Activated naive CD4-positive, alpha-beta T cell treated with anti-CD3 and anti-CD28 coated beads for 36 hours (primary cell): ENCODE data around the gene GPR85. TPM values are rescaled to one million over a fixed set of nuclear protein-coding genes. Genes with fewer than 3 reads are reported as not detected.

ENCODE experiments used
- CTCF ChIA-PET: fragments of 350-600 bp; sonication (Branson Sonifier 250); formaldehyde crosslinking; loops from one replicate; lab custom pipeline; 2021; ENCODE audit warnings: antibody characterized with exemption; lab: Charles Lee
- DNase-seq: peaks from one replicate; pipeline ENCODE4 v3.0.0-alpha.2; 2020
- H3K27ac Mint-ChIP-seq: one replicate; pipeline ENCODE4 v1.8.0; 2021; ENCODE audit warnings: mild to moderate bottlenecking, mixed read lengths
- H3K27me3 Mint-ChIP-seq: one replicate; pipeline ENCODE4 v1.8.0; 2021; ENCODE audit warnings: low read depth, mixed read lengths
- H3K36me3 Mint-ChIP-seq: one replicate; pipeline ENCODE4 v1.8.0; 2021; ENCODE audit warnings: low read depth, mixed read lengths
- H3K4me1 Mint-ChIP-seq: one replicate; pipeline ENCODE4 v1.8.0; 2021; ENCODE audit warnings: low read depth, mixed read lengths
- H3K4me3 Mint-ChIP-seq: one replicate; pipeline ENCODE4 v1.8.0; 2021; ENCODE audit warnings: mild to moderate bottlenecking, moderate library complexity, mixed read lengths
- H3K9me3 Mint-ChIP-seq: one replicate; pipeline ENCODE4 v1.8.0; 2021; ENCODE audit warnings: mixed read lengths
- intact Hi-C: fragments of 100-400 bp; cut with micrococcal nuclease; formaldehyde crosslinking; loops from one replicate; pipeline ENCODE4 v1.15.1; 2023
- total RNA-seq, 2 experiments: library from RNA; stranded (reverse); gene quantifications; one replicate each; pipeline ENCODE4 v1.2.3, GENCODE V29; 2021

Gene GPR85
- total RNA-seq, 2 experiments from 2014 or later, result not detected

- Mint-ChIP-seq H3K4me3 (no peak overlapping the region), H3K36me3 (no peaks in the 10 kb centered on the region), H3K27me3 (peaks cover 10% of the 10 kb centered on the region), H3K9me3 (no peaks in the 10 kb centered on the region), H3K27ac (no peak overlapping the region), H3K4me1 (no peaks in the 10 kb centered on the region)
- CTCF ChIA-PET, result interaction anchor here (0.7 kb wide), 1 partner anchor 9 kb away, joined by 3 read pairs; no protein-coding TSS in a partner anchor
- DNase-seq, result no peak
- intact Hi-C loops, result no loop called here
These were observed 13.5 kb upstream of the GPR85 start for GRCh38 chr7:113100121-113100603.

DNA sequence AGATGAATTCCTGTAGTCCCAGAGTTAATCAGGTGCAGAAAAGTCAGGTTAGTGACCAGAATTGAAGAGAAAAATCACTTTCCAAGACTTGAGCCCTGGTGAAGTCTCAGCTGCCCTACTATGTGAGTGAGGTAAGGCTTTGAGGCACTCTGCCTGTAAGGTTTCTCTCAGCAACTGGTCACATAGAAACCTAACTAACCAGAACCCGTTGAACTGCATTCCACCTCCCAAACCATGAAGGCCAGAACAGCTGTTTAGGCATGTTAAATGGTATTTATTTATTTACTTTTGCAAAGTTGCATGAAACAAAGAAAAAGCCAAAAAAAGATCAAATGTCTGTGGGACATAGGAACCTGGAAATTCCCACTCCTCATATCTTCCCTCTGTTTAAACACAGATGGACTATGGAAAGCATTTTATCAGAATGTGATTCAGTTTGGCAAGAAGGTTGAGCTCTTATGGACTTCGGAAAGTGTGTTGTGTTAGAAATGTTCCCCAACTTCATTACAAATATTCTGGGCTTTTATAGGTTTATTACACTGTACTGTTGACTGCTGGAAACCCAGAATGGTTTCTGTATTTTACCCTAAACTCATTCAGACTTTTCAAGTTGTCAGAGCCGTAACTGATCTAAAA lies 12.8 kb upstream of the GPR85 start:
- no peak overlapping the region for H3K4me3 Mint-ChIP-seq
- H3K27me3 Mint-ChIP-seq, result peaks cover 14% of the 10 kb centered on the region
- intact Hi-C loops, result no loop called here
- DNase-seq, result no peak
- no peaks in the 10 kb centered on the region for H3K36me3 Mint-ChIP-seq
- CTCF ChIA-PET, result no interaction called here
- H3K9me3 Mint-ChIP-seq, result no peaks in the 10 kb centered on the region
- H3K27ac Mint-ChIP-seq, result no peak overlapping the region
- H3K4me1 Mint-ChIP-seq, result no peaks in the 10 kb centered on the region

GRCh38 chr7:113094517-113095249 lies 8.1 kb upstream of the GPR85 start:
- intact Hi-C loops, result no loop called here
- Mint-ChIP-seq H3K4me1 (no peaks in the 10 kb centered on the region), H3K27ac (no peak overlapping the region), H3K4me3 (no peak overlapping the region), H3K36me3 (peaks cover 2% of the 10 kb centered on the region), H3K9me3 (no peaks in the 10 kb centered on the region), H3K27me3 (peaks cover 26% of the 10 kb centered on the region)
- CTCF ChIA-PET, result interaction anchor here (0.6 to 1.2 kb wide), 3 partner anchors 26 to 311 kb away, joined by 3 read pairs; no protein-coding TSS in a partner anchor
- no peak for DNase-seq

GRCh38 chr7:113093561-113093960 lies 6.9 kb upstream of the GPR85 start:
- CTCF ChIA-PET, result interaction anchor here (1.2 kb wide), 1 partner anchor 66 kb away, joined by 3 read pairs; no protein-coding TSS in a partner anchor
- Mint-ChIP-seq H3K4me3 (no peak overlapping the region), H3K27me3 (peaks cover 27% of the 10 kb centered on the region), H3K27ac (no peak overlapping the region), H3K36me3 (peaks cover 2% of the 10 kb centered on the region), H3K4me1 (no peaks in the 10 kb centered on the region), H3K9me3 (no peaks in the 10 kb centered on the region)
- DNase-seq, result no peak
- intact Hi-C loops, result no loop called here

DNA sequence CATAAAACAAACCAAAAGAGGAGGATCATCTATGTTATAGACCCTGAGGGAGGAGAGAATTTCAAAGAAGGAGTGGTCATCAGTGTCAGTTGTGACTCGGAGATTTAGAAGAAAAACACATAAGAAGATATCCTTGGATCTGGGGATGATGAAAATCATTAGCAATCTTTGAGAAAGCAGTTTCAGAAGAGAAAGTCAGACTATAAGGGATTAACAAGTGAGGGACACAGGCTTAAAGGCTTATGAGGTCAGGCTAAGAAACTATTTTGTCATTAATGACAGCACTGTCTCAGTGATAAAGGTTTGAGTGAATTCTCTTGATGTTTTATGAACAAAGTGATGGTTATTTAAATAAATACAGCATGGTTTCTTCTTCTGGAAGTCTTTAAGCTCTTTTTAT lies 6.1 kb upstream of the GPR85 start:
- H3K36me3 Mint-ChIP-seq, result peaks cover 2% of the 10 kb centered on the region
- H3K4me1 Mint-ChIP-seq, result no peaks in the 10 kb centered on the region
- intact Hi-C loops, result no loop called here
- CTCF ChIA-PET, result no interaction called here
- H3K27ac Mint-ChIP-seq, result no peak overlapping the region
- H3K9me3 Mint-ChIP-seq, result no peaks in the 10 kb centered on the region
- H3K27me3 Mint-ChIP-seq, result peaks cover 35% of the 10 kb centered on the region
- no peak overlapping the region for H3K4me3 Mint-ChIP-seq
- no peak for DNase-seq

GRCh38 chr7:113087071-113087998 lies 708 bp upstream of the GPR85 start:
- Mint-ChIP-seq H3K27ac (no peak overlapping the region), H3K4me1 (peaks cover 7% of the 10 kb centered on the region), H3K9me3 (no peaks in the 10 kb centered on the region), H3K4me3 (peak overlapping the region; percentile 11), H3K27me3 (peaks cover 53% of the 10 kb centered on the region), H3K36me3 (peaks cover 2% of the 10 kb centered on the region)
- DNase-seq, result no peak
- intact Hi-C loops, result no loop called here
- CTCF ChIA-PET, result interaction anchor here (0.8 kb wide), 1 partner anchor 33 kb away, joined by 3 read pairs; no protein-coding TSS in a partner anchor

DNA sequence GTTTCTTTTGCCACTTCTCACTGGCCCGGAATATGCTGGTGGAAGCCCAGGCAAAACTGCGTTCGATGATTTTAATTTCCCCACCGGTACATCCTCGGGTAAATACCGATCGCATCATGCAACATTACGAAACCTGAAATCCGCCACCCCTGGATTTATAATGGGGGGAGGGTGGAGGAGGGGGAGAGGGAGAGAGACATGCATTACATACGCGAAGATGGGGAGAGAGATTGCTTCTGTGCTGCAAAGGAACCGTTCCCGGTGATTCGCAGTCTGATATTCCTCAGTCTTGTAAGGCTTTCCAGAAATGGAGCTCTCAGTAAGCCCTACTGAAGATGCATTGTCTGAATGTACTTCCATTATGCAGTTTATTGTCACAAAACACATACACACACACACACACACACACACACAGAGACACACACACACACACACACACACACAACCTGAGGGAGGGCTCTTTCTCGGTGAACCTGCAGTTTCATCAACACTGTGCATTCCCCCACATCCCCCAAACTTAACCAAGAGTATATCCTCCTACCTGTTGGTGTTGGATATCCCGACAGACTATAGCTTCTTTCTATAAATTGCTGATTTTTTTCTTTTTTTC lies 741 bp downstream of the GPR85 start:
- DNase-seq, result no peak
- Mint-ChIP-seq H3K4me3 (peak overlapping the region; percentile 47), H3K36me3 (peaks cover 2% of the 10 kb centered on the region), H3K27ac (no peak overlapping the region), H3K4me1 (peaks cover 7% of the 10 kb centered on the region), H3K9me3 (no peaks in the 10 kb centered on the region), H3K27me3 (peaks cover 53% of the 10 kb centered on the region)
- CTCF ChIA-PET, result no interaction called here
- intact Hi-C loops, result no loop called here

- Mint-ChIP-seq H3K4me3 (no peak overlapping the region), H3K27me3 (peaks cover 54% of the 10 kb centered on the region)
These were observed 2.0 kb downstream of the GPR85 start for GRCh38 chr7:113084496-113085172.

GRCh38 chr7:113083816-113084495 lies 2.7 kb downstream of the GPR85 start:
- peaks cover 7% of the 10 kb centered on the region for H3K4me1 Mint-ChIP-seq
- no peak overlapping the region for H3K4me3 Mint-ChIP-seq
- no peak for DNase-seq
- intact Hi-C loops, result no loop called here
- no peaks in the 10 kb centered on the region for H3K9me3 Mint-ChIP-seq
- no peak overlapping the region for H3K27ac Mint-ChIP-seq
- H3K27me3 Mint-ChIP-seq, result peaks cover 55% of the 10 kb centered on the region
- CTCF ChIA-PET, result no interaction called here
- no peaks in the 10 kb centered on the region for H3K36me3 Mint-ChIP-seq

More at GRCh38 chr7:113084496-113085172, 2.0 kb downstream of the GPR85 start:
- CTCF ChIA-PET, result no interaction called here
- Mint-ChIP-seq H3K4me1 (peaks cover 7% of the 10 kb centered on the region), H3K9me3 (no peaks in the 10 kb centered on the region), H3K27ac (no peak overlapping the region), H3K36me3 (no peaks in the 10 kb centered on the region)
- intact Hi-C loops, result no loop called here
- DNase-seq, result no peak

GRCh38 chr7:113083132-113083815 lies 3.4 kb downstream of the GPR85 start:
- H3K4me3 Mint-ChIP-seq, result no peak overlapping the region

More at GRCh38 chr7:113083132-113083815, 3.4 kb downstream of the GPR85 start:
- Mint-ChIP-seq H3K27me3 (peaks cover 52% of the 10 kb centered on the region), H3K9me3 (no peaks in the 10 kb centered on the region), H3K4me1 (peaks cover 7% of the 10 kb centered on the region), H3K27ac (no peak overlapping the region), H3K36me3 (no peaks in the 10 kb centered on the region)
- CTCF ChIA-PET, result no interaction called here
- intact Hi-C loops, result no loop called here
- no peak for DNase-seq
